HEK293 (cell line): ENCODE data around the gene KLHL17.

ENCODE experiments used
- CTCF ChIA-PET: fragments of 350-600 bp; formaldehyde crosslinking; extraction: SDS; loops from one replicate; lab custom pipeline; 2021; ENCODE audit warnings: antibody characterized with exemption; lab: Yijun Ruan, JAX
- POLR2A ChIA-PET: fragments of 300-600 bp; formaldehyde crosslinking; extraction: SDS; loops from one replicate; lab custom pipeline; 2020; ENCODE audit warnings: antibody characterized with exemption, inconsistent platforms; lab: Yijun Ruan, JAX
- H3K27ac ChIP-seq: fragments of 200-500 bp; sonication (Bioruptor generic); 2 replicates; pipeline ENCODE4 v1.5.1; 2014; ENCODE audit warnings: low read depth, low read length, control low read depth, inconsistent platforms; ENCODE audit errors: extremely low read depth
- H3K36me3 ChIP-seq, 2 experiments: fragments of 200-500 bp in 1 of 2; sonication (Bioruptor generic) in 1 of 2; 1 replicate in 1 of 2; 2 replicates in 1 of 2; pipeline ENCODE4 v1.5.1; 2014 to 2017; ENCODE audit warnings: inconsistent platforms in 2 of 2, low read length in 2 of 2; ENCODE audit not compliant: control insufficient read depth in 2 of 2, insufficient read depth in 1 of 2
- H3K4me1 ChIP-seq: fragments of 200-500 bp; sonication (Bioruptor generic); 2 replicates; pipeline ENCODE4 v1.5.1; 2014; ENCODE audit warnings: mild to moderate bottlenecking, low read length, inconsistent platforms; ENCODE audit not compliant: control insufficient read depth, insufficient read depth
- H3K4me3 ChIP-seq: 2 replicates; pipeline ENCODE4 v1.5.1; 2011; ENCODE audit warnings: low read depth, mild to moderate bottlenecking, control low read depth, low read length, moderate library complexity
- H3K9me3 ChIP-seq: fragments of 200-500 bp; sonication (Bioruptor generic); 2 replicates; pipeline ENCODE4 v1.5.1; 2014; ENCODE audit warnings: low read depth, low read length, inconsistent platforms; ENCODE audit not compliant: control insufficient read depth, insufficient read depth
- KLF1 ChIP-seq: fragments of 450-650 bp; formaldehyde crosslinking; IDR thresholded peaks from 2 replicates; pipeline ENCODE4 v1.5.1; 2016; ENCODE audit warnings: missing biosample characterization, missing genetic modification characterization
- PRDM2 ChIP-seq: fragments of 450-650 bp; formaldehyde crosslinking; IDR thresholded peaks from 2 replicates; pipeline ENCODE4 v1.5.1; 2016; ENCODE audit warnings: missing biosample characterization, missing genetic modification characterization, borderline replicate concordance
- ZBTB11 ChIP-seq: fragments of 450-650 bp; formaldehyde crosslinking; conservative IDR thresholded peaks from 2 replicates; pipeline ENCODE4 v1.5.1; 2016; ENCODE audit warnings: low read depth, missing biosample characterization, missing genetic modification characterization
- ZBTB26 ChIP-seq: fragments of 450-650 bp; formaldehyde crosslinking; optimal IDR thresholded peaks from 2 replicates; pipeline ENCODE3; 2016; ENCODE audit warnings: missing biosample characterization, mild to moderate bottlenecking, missing genetic modification characterization
- ZNF18 ChIP-seq: fragments of 450-650 bp; formaldehyde crosslinking; IDR thresholded peaks from 2 replicates; pipeline ENCODE4 v1.5.1; 2016; ENCODE audit warnings: missing biosample characterization, missing genetic modification characterization
- ZNF2 ChIP-seq: fragments of 450-650 bp; formaldehyde crosslinking; IDR thresholded peaks from 2 replicates; pipeline ENCODE4 v1.5.1; 2016; ENCODE audit warnings: missing biosample characterization, missing genetic modification characterization
- ZNF292 ChIP-seq: fragments of 450-650 bp; formaldehyde crosslinking; IDR thresholded peaks from 2 replicates; pipeline ENCODE4 v1.5.1; 2016; ENCODE audit warnings: low read depth, missing biosample characterization, missing genetic modification characterization, borderline replicate concordance
- ZSCAN23 ChIP-seq: fragments of 450-650 bp; formaldehyde crosslinking; IDR thresholded peaks from 2 replicates; pipeline ENCODE4 v1.5.1; 2016; ENCODE audit warnings: missing biosample characterization, missing genetic modification characterization
- ZSCAN4 ChIP-seq: fragments of 450-650 bp; formaldehyde crosslinking; IDR thresholded peaks from 2 replicates; pipeline ENCODE4 v1.5.1; 2017; ENCODE audit warnings: missing biosample characterization, missing genetic modification characterization
- ZXDB ChIP-seq: fragments of 450-650 bp; formaldehyde crosslinking; IDR thresholded peaks from 2 replicates; pipeline ENCODE4 v1.5.1; 2016; ENCODE audit warnings: missing biosample characterization, missing genetic modification characterization

The KLHL17 gene

GRCh38 chr1:969260-969855, 9.0 kb downstream of the KLHL17 start:
- Histone ChIP-seq H3K27ac (no peak overlapping the region), H3K36me3 (peaks cover 0 to 8% of the 10 kb centered on the region in 2 experiments; a peak in 1 of 3 replicates), H3K9me3 (no peaks in the 10 kb centered on the region), H3K4me3 (no peak overlapping the region)
- CTCF ChIA-PET, result interaction anchor here (0.6 kb wide), 1 partner anchor 64 kb away, joined by 3 read pairs; no protein-coding TSS in a partner anchor
- POLR2A ChIA-PET, result no interaction called here
- TF ChIP-seq ZSCAN23 (tag by site-specific recombination) (no peak), ZBTB26 (tag by site-specific recombination) (peak; percentile 37), ZNF2 (tag by site-specific recombination) (peak; percentile 31; the same call in 1 of the 2 replicates), ZNF18 (tag by site-specific recombination) (peak; percentile 87), PRDM2 (tag by site-specific recombination) (no peak), ZNF292 (tag by site-specific recombination) (no peak), ZSCAN4 (peak; percentile 84), KLF1 (tag by site-specific recombination) (peak; percentile 18; the same call in 1 of the 2 replicates), ZBTB11 (tag by site-specific recombination) (no peak), ZXDB (tag by site-specific recombination) (no peak)
- TF ChIP-seq, all 188 proteins: peak for 5
- H3K4me1 ChIP-seq, result peaks cover 5% of the 10 kb centered on the region
